NCI-H1417 treated with DMSO at 0.1 percent for 48 hours (cell line): Measurements from ENCODE around the gene PLEKHH1.

Source experiments
- DNase-seq: peaks from one replicate; lab custom pipeline; 2025; lab: John Stamatoyannopoulos, UW

Gene PLEKHH1

GRCh38 chr14:67532998-67533753 is at the start of gene PLEKHH1:
TSS of gene PLEKHH1 (plus strand) at chr14:67533290. CDS start at chr14:67541868, 8,578 bp downstream.
- DNase-seq: peak; percentile 17

- DNase-seq: no peak
Observed at GRCh38 chr14:67483579-67484285, 49.4 kb upstream of the PLEKHH1 start.

- no peak for DNase-seq
Observed at GRCh38 chr14:67485501-67486095, 47.5 kb upstream of the PLEKHH1 start.

GRCh38 chr14:67486890-67487289 is 46.2 kb upstream of the PLEKHH1 start:
- no peak for DNase-seq

- no peak for DNase-seq
Observed at GRCh38 chr14:67487332-67487731, 45.8 kb upstream of the PLEKHH1 start.

- DNase-seq: no peak
Observed at GRCh38 chr14:67487937-67488893, 44.9 kb upstream of the PLEKHH1 start, which contains the start of gene TMEM229B. TSS of gene TMEM229B (minus strand) at chr14:67488721. CDS start at chr14:67473923, 14,798 bp downstream.

GRCh38 chr14:67490196-67490595 is 42.9 kb upstream of the PLEKHH1 start:
- no peak for DNase-seq

- DNase-seq: no peak
Observed at GRCh38 chr14:67491285-67491684, 41.8 kb upstream of the PLEKHH1 start.

GRCh38 chr14:67491741-67492507 is 41.2 kb upstream of the PLEKHH1 start:
- DNase-seq: no peak

GRCh38 chr14:67492538-67492937 is 40.6 kb upstream of the PLEKHH1 start:
- DNase-seq: no peak

GRCh38 chr14:67493092-67493717 is 39.9 kb upstream of the PLEKHH1 start:
- no peak for DNase-seq

- DNase-seq: no peak
Observed at GRCh38 chr14:67495827-67496226, 37.3 kb upstream of the PLEKHH1 start.

- no peak for DNase-seq
Observed at GRCh38 chr14:67497216-67497615, 35.9 kb upstream of the PLEKHH1 start.

- no peak for DNase-seq
Observed at GRCh38 chr14:67497716-67498115, 35.4 kb upstream of the PLEKHH1 start.

GRCh38 chr14:67500981-67501380 is 32.1 kb upstream of the PLEKHH1 start:
- no peak for DNase-seq

GRCh38 chr14:67501670-67502069 is 31.4 kb upstream of the PLEKHH1 start:
- no peak for DNase-seq

- no peak for DNase-seq
Observed at GRCh38 chr14:67502867-67503266, 30.2 kb upstream of the PLEKHH1 start.

GRCh38 chr14:67503331-67503730 is 29.8 kb upstream of the PLEKHH1 start:
- DNase-seq: no peak

- DNase-seq: no peak
Observed at GRCh38 chr14:67505254-67505653, 27.8 kb upstream of the PLEKHH1 start.

GRCh38 chr14:67508956-67509355 is 24.1 kb upstream of the PLEKHH1 start:
- DNase-seq: no peak

- DNase-seq: no peak
Observed at GRCh38 chr14:67510121-67510520, 23.0 kb upstream of the PLEKHH1 start.
